GM12801 (cell line): ENCODE measurements around the gene HEPN1.

Experiments
- CTCF ChIP-seq: IDR thresholded peaks from one replicate; pipeline ENCODE4 v1.5.1; 2011; ENCODE audit warnings: control low read depth; ENCODE audit not compliant: insufficient read length; ENCODE audit errors: extremely low read depth

HEPN1 gene

GRCh38 chr11:124915541-124916369, 3.3 kb upstream of the HEPN1 start:
- TF ChIP-seq CTCF, result no peak

GRCh38 chr11:124916370-124916710, 2.7 kb upstream of the HEPN1 start:
- TF ChIP-seq CTCF, result no peak

DNA sequence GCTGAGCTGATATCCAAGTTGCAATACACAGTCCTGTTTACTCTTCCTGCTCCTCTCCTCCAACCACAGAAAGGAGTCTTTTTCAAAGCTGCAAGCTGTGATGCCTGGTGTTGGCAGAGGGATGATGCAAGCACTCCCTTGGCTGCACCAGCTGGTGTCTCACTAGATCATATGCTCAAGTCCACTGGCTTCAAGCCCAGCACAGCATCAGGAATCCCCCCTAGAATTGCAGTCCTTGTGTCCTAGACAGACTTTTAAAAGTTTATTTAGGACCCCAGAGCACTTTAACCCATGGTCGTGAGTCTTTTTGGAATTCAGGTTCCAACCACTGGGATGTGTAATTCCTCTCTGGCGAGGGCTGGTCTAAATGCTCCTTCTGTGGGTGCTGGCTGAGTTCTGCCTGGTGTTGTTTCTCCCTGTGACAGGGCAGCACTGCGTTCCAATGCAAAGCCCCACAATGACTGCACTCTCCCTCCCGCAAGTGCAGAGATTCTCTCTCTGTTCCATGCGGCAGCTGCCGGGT, 1.9 kb upstream of the HEPN1 start:
- no peak for TF ChIP-seq CTCF

- TF ChIP-seq CTCF, result no peak
These were observed 848 bp downstream of the HEPN1 start for GRCh38 chr11:124919898-124920297.

- TF ChIP-seq CTCF, result no peak
These were observed 1.3 kb downstream of the HEPN1 start for GRCh38 chr11:124920356-124920755.

- no peak for TF ChIP-seq CTCF
These were observed 2.0 kb downstream of the HEPN1 start for GRCh38 chr11:124920870-124921609.

DNA sequence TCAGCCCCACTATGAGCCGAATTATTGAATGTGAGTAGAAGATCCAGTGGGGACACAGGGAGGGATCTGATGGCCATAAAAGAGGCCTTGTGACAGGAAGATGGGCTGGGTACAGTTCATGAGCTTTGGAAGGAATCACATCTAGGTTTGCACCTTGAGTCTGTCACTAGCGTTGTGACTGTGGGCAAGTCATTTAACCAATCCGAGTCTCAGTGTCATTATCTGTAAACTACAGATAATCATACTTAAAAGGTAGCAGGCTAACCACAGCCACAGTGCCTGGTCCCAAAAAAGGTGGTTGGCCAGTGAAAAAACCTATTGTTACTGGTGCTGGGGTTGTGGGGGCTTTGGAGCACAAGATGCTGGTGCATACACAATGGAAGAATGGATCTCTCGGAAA, 3.8 kb downstream of the HEPN1 start:
- no peak for TF ChIP-seq CTCF
